HAP-1 (cell line): ENCODE measurements around the gene GRID2IP.

Experiments used
- DNase-seq, 2 experiments: peaks; one replicate each; pipeline ENCODE4 v3.0.0-alpha.2; 2016 to 2020; ENCODE audit warnings: low spot score in 2 of 2
- H3K27me3 ChIP-seq: fragments of 250-450 bp; sonication (Bioruptor Pico); 2 replicates; pipeline ENCODE4 v1.5.1; 2020; ENCODE audit warnings: low read depth, mild to moderate bottlenecking, moderate library complexity
- H3K36me3 ChIP-seq: fragments of 250-450 bp; sonication (Bioruptor Pico); replicated peaks from 2 replicates; pipeline ENCODE4 v1.5.1; 2020; ENCODE audit warnings: mild to moderate bottlenecking
- H3K4me1 ChIP-seq: fragments of 250-450 bp; sonication (Bioruptor Pico); 2 replicates; pipeline ENCODE4 v1.5.1; 2020; ENCODE audit warnings: mild to moderate bottlenecking
- H3K4me3 ChIP-seq: fragments of 250-450 bp; sonication (Bioruptor Pico); 2 replicates; pipeline ENCODE4 v1.5.1; 2020; ENCODE audit warnings: mild to moderate bottlenecking, moderate library complexity
- H3K9me3 ChIP-seq: fragments of 250-450 bp; sonication (Bioruptor Pico); 2 replicates; pipeline ENCODE4 v1.5.1; 2020; ENCODE audit warnings: mild to moderate bottlenecking, moderate library complexity
- in situ Hi-C: fragments of 300-500 bp; cut with MboI; formaldehyde crosslinking; loops from 3 replicates; pipeline ENCODE4 v1.14.3; 2020; ENCODE audit warnings: low sequenced_read_pairs, inconsistent platforms, mixed read lengths

The GRID2IP gene

DNA sequence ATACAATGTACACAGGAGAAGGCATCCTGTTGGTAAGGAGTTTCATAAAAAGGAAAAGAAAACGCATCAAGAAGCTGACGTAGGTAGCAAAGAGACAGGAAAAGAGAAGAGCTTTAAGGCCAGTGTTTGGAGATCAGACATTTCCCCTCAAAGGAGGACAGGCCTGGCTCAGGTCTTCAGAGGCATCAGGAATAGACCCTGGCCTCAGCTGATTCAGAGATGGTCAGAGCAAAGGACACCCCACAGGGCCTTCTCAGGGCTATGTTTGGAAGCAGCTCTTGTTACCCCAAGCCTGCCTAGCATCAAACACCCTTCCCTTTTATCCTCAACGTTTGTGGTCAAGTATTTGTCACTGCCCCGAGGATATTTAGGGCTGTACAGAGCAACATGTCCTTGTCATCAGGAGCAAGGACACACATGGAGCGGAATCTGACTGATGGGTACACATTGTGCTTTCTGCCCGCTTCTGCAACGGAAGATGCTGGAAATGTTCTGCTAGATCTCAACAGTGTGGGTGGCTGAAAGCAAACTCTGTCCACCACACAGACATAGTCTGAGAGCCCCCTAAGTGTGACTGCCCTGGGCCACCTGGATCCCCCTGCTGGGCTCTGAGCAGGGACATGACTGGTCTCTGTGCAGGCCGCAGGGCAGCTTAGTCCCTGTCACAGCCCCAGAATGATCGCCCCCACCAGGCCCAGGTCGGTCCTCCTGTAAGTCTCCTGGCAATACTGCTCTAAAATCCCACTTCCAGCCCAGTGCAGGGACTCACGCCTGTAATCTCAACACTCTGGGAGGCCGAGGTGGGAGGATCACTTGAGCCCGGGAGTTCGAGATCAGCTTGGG is 25.0 kb upstream of the GRID2IP start:
- 0 out of 2 replicates have a peak, but pooled peaks cover 4% of the 10 kb centered on the region for H3K36me3 ChIP-seq
- peak in 1 of 2 experiments; percentile 26 for DNase-seq
- peaks cover 10% of the 10 kb centered on the region for H3K4me1 ChIP-seq
- H3K4me3 ChIP-seq = peak overlapping the region; percentile 80
- in situ Hi-C loops = no loop called here
- no peaks in the 10 kb centered on the region for H3K27me3 ChIP-seq
- no peaks in the 10 kb centered on the region for H3K9me3 ChIP-seq

DNA sequence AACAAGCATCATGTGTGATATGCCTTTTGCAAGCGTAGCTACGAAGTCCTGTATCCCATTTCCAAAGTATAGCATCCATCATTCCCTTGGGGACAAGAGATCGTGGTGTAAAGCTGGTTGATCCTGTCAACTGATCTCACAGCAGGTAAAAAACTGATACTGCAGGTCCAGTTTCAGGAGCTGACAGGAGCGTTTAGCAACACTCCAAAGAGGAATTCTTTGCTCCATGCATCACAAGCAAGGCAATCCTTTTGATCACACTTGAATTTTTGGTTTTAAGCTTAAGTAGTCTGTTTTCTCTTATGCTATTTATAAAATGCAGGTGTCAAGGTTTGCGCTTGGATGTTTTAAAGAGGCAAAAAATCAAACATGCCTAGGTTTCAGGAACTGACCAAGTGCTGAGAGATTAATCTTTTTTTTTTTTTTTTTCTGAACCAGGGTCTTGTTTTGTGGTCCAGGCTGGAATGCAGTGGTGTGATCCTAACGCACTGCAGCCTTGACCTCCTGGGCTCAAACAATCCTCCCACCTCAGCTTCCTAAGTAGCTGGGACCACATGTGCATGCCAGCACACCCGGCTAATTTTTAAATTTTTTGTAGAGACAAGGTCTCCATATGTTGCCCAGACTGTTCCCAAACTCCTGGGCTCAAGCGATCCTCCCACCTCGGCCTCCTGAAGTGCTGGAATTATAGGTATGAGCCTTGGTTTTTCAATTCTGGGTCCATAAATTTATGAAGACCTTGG is 24.2 kb upstream of the GRID2IP start:
- peaks cover 10% of the 10 kb centered on the region for H3K4me1 ChIP-seq
- in situ Hi-C loops = no loop called here
- 0 out of 2 replicates have a peak, but pooled peaks cover 4% of the 10 kb centered on the region for H3K36me3 ChIP-seq
- H3K27me3 ChIP-seq = no peaks in the 10 kb centered on the region
- no peak overlapping the region for H3K4me3 ChIP-seq
- DNase-seq = no peak
- no peaks in the 10 kb centered on the region for H3K9me3 ChIP-seq

DNA sequence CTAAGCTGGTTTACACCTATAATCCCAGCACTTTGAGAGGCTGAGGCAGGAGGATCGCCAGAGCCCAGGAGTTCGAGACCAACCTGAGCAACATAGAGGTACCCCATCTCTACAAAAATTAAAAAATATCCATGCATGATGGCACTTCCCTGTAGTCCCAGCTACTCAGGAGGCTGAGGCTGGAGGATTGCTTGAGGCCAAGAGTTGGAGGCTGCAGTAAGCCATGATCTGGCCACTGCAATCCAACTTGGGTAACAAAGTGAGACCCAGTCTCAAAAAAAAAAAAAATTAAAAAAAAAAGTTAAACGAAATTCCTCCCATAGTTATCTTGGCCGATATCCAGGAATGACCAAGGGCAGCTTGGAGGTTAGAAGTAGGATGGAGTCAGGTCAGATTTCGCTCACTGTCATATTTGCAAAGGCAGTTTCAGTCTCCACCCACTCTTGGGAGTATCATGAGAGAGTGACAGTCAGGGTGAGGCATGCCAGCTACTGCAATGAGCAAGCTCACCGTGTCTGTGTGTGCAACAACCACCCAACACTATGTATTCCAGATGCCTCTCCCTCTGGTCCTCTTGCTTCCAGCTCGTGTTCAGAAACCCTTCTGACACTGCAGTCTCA is 20.0 kb upstream of the GRID2IP start:
- Histone ChIP-seq H3K4me3 (no peak overlapping the region), H3K9me3 (no peaks in the 10 kb centered on the region), H3K27me3 (no peaks in the 10 kb centered on the region), H3K4me1 (peaks cover 3% of the 10 kb centered on the region), H3K36me3 (no peaks in the 10 kb centered on the region)
- DNase-seq = no peak
- in situ Hi-C loops = no loop called here

DNA sequence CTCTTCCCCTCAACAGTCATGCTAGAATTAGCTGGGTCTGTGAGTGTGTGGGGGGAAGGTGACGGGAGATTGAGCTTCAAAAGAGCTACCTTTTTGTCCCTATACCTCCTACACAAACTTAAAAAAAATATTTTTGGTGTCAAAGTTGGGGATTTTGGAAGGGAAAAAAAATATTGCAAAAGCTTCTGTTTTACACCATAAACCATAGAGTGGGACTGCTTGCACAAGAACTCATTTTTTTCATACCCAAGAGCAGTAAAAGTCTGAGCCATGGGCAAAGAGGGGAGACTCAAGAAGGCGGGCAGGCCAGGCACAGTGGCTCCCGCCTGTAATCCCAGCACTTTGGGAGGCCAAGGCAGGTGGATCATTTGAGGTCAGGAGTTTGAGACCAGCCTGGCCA is 16.6 kb upstream of the GRID2IP start:
- in situ Hi-C loops = no loop called here
- Histone ChIP-seq H3K27me3 (no peaks in the 10 kb centered on the region), H3K9me3 (no peaks in the 10 kb centered on the region), H3K4me1 (no peaks in the 10 kb centered on the region), H3K4me3 (no peak overlapping the region), H3K36me3 (no peaks in the 10 kb centered on the region)
- DNase-seq = no peak

DNA sequence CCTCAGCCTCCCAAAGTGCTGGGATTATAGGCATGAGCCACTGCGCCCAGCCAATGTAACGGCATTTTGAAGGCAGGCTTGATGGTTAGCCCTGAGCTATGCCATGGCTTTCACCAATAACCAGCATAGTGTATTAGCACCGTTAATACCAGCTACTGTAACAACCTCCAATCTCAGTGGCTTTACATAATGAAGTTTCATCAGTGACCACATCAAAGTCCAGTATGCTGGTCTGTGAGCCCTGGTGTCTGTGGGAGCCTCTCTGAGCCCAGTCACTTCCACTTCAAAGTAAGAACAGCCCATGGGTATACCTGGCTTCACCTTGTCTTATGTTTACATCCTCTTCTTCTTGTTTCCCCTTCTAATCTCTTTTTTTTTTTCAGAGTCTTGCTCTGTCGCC is 14.4 kb upstream of the GRID2IP start:
- no peak overlapping the region for H3K4me3 ChIP-seq
- DNase-seq = no peak
- no peaks in the 10 kb centered on the region for H3K9me3 ChIP-seq
- no peaks in the 10 kb centered on the region for H3K4me1 ChIP-seq
- H3K36me3 ChIP-seq = no peaks in the 10 kb centered on the region
- in situ Hi-C loops = no loop called here
- no peaks in the 10 kb centered on the region for H3K27me3 ChIP-seq

DNA sequence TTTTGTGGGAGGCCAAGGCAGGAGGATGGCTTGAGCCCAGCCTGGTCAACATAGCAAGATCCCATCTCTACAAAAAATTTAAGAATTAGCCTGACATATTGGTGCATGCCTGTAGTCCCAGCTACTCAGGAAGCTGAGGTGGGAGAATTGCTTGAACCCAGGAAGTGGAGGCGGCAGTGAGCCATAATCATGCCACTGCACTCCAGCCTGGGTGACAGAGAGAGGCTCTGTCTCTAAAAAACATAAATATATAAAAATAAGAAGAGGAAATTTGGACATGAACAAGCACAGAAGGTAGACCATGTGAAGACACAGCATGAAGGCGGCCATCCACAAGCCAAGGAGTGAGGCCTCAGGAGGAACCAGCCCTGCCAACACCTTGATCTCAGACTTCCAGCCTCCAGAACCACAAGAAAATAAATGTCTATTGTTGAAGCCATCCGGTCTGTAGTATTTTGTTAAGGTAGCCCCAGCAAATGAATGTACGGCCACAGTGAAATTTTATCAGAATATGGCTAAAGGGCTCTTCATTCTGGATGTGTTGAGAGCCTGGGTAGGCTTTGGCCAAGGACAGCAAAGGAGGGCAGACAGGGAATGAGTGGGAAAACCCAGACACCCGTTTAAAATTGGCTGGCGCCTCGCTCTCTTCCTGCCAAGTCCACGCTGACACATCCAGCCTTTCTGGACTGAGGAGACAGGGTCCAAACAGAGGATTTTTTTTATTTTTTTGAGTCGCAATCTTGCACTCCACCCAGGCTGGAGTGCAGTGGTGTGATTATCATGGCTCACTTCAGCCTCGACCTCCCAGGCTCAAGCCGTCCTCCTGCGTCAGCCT is 12.9 kb upstream of the GRID2IP start:
- Histone ChIP-seq H3K4me1 (no peaks in the 10 kb centered on the region), H3K4me3 (no peak overlapping the region), H3K36me3 (no peaks in the 10 kb centered on the region), H3K27me3 (no peaks in the 10 kb centered on the region), H3K9me3 (no peaks in the 10 kb centered on the region)
- no peak for DNase-seq
- in situ Hi-C loops = no loop called here

DNA sequence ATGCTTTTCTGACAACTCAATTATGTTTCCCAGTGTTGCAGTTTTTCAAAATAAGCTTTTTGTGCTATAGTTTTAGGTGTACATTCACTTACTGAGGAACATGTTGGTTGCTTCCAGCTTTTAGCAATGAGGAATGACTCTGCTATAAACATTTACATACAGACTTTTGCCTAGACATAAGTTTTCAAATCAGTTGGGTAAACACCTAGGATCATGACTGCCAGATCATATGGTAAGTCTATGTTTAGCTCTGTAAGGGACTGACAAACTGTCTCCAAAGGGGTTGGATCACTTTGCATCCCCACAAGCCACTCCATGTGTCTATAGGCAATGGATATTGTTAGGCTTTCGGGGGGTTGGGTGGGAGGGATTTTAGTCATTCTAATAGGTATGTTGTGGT is 10.8 kb upstream of the GRID2IP start:
- no peaks in the 10 kb centered on the region for H3K4me1 ChIP-seq
- H3K4me3 ChIP-seq = no peak overlapping the region
- no peak for DNase-seq
- no peaks in the 10 kb centered on the region for H3K27me3 ChIP-seq
- H3K36me3 ChIP-seq = no peaks in the 10 kb centered on the region
- in situ Hi-C loops = no loop called here
- H3K9me3 ChIP-seq = no peaks in the 10 kb centered on the region

DNA sequence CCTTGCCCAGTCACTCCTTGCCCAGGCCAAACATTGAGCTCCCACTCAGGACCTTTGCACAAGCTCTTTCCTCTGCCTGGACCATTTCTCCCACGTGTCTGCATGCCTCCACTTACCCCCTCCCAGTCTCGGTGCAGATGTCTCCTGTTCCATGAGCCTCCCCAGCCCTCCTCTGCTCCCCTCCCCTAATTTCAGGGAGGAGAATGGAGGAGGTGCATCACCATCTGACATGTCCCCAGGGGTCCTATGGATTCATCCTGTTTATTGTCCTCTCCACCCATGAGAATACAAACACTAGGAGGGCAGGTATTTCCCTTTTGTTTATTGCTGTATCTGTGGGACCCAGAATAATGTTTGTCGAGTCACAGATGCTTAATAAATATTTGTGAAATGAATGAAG is 8.6 kb upstream of the GRID2IP start:
- Histone ChIP-seq H3K36me3 (no peaks in the 10 kb centered on the region), H3K27me3 (no peaks in the 10 kb centered on the region), H3K4me1 (no peaks in the 10 kb centered on the region), H3K4me3 (no peak overlapping the region), H3K9me3 (no peaks in the 10 kb centered on the region)
- in situ Hi-C loops = no loop called here
- DNase-seq = no peak

DNA sequence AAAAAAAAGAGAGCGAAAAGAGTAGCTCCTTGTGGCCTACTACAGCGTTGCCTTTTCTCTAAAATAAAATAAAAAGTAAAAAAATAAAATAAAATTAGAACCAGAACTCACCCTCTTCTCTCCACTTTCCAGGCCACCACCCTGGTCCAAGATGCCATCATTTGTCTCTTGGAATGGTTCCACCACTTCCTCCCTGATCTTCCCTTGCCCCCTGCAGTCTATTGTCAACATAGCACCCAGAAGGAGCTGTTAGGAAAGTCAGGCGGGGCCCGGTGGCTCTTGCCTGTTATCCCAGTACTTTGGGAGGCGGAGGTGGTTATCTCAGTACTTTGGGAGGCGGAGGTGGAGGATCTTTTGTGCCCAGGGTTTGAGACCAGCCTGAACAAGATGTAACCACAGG is 7.6 kb upstream of the GRID2IP start:
- no peaks in the 10 kb centered on the region for H3K4me1 ChIP-seq
- peak; percentile 39 to 67 for DNase-seq
- H3K27me3 ChIP-seq = no peaks in the 10 kb centered on the region
- H3K9me3 ChIP-seq = no peaks in the 10 kb centered on the region
- in situ Hi-C loops = no loop called here
- no peak overlapping the region for H3K4me3 ChIP-seq
- no peaks in the 10 kb centered on the region for H3K36me3 ChIP-seq

DNA sequence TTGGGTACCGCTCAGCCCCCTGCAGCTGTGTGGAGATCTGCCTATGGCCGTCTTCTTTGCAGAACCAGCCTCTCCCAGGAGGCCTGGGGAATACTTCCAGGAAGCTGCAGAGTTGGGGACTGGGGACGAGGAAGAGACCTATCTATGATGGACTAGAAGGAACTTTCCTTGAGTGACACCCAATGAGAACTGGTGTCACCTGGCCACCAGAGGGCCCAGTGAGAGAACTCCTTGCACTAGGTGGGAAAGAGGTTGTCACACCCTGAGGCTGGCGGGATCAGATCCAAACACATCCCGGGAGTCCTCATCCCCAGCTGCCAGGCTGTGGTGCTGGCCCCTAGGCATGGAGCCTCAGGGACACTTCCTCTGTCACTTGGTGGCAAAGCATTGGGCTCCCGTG is 4.9 kb upstream of the GRID2IP start:
- in situ Hi-C loops = no loop called here
- peak in 1 of 2 experiments; percentile 18 for DNase-seq

DNA sequence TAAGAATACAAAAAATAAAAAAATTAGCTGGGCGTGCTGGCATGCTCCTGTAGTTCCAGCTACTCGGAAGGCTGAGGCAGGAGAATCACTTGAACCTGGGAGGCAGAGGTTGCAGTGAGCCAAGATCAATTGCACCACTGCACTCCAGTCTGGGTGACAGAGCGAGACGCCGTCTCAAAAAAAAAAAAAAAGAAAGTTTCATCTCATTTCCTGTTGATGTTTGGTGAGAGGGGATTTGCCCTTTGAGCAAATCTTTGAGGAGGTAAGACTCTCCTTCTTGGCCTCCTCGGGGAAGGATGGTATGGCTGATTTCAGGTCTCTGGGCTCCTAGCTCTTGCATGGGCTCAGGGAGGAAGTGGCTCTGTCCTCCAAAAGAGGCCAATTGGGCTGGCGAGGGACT is 3.6 kb upstream of the GRID2IP start:
- H3K36me3 ChIP-seq = no peaks in the 10 kb centered on the region
- H3K9me3 ChIP-seq = no peaks in the 10 kb centered on the region
- no peaks in the 10 kb centered on the region for H3K4me1 ChIP-seq
- no peaks in the 10 kb centered on the region for H3K27me3 ChIP-seq
- in situ Hi-C loops = no loop called here
- DNase-seq = no peak
- no peak overlapping the region for H3K4me3 ChIP-seq

More for the DNA sequence above, 4.9 kb upstream of the GRID2IP start:
- no peaks in the 10 kb centered on the region for H3K27me3 ChIP-seq
- no peaks in the 10 kb centered on the region for H3K36me3 ChIP-seq
- no peaks in the 10 kb centered on the region for H3K9me3 ChIP-seq
- no peaks in the 10 kb centered on the region for H3K4me1 ChIP-seq
- no peak overlapping the region for H3K4me3 ChIP-seq

DNA sequence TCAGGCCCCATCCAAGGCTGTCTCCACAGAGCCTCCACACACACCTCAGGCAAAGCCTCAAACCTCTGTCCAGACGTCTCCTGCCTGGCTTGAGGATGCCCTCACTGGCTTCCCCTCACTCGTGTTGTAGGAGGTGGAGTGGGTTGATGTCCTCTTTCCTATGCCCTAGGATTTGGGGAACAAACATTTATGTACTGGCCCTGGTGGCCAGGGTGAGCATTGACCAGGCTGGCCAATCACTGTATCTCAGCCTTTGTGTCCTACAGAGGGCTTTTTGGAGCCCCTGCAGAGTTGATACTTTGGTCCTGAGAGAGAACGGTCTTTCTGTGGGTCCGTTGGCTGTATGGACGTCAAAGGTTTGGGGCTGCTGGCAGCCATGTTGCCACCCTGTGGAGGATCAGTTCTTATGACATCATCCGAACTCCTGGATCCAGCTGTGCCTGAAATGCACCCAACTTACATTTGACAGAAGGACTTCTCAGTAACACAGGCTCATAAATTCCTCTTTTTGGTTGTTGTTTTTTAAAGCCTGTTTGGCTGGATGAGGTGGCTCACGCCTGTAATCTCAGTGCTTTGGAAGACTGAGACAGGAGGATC is 2.3 kb upstream of the GRID2IP start:
- no peak for DNase-seq
- Histone ChIP-seq H3K36me3 (no peaks in the 10 kb centered on the region), H3K4me3 (no peak overlapping the region), H3K4me1 (no peaks in the 10 kb centered on the region), H3K27me3 (no peaks in the 10 kb centered on the region), H3K9me3 (no peaks in the 10 kb centered on the region)
- in situ Hi-C loops = no loop called here

DNA sequence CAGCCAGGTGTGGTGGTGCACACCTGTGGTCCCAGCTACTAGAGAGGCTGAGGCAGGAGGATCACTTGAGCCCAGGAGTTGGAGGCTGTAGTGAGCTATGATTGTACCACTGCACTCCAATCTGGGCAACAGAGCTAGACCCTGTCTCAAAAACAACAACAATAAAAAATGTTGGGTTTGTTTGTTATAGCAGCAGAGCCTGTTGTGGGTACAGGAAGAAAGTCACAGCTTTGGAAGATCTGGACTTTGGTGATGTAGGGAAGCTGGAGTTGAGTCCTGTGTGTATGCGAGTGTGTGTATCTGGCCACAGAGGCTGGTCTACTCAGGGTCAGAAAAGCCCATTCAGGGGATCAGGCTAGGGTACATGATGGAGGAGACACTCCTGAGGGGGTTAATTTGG is 3.9 kb downstream of the GRID2IP start:
- Histone ChIP-seq H3K9me3 (no peaks in the 10 kb centered on the region), H3K36me3 (no peaks in the 10 kb centered on the region), H3K4me3 (no peak overlapping the region), H3K27me3 (no peaks in the 10 kb centered on the region), H3K4me1 (no peaks in the 10 kb centered on the region)
- in situ Hi-C loops = no loop called here
- no peak for DNase-seq
